Omental fat pad (tissue), 4 donors: ENCODE measurements around the gene TTC28. TPM values are rescaled to one million over a fixed set of nuclear protein-coding genes. Genes with fewer than 3 reads are reported as not detected.
A peak's percentile ranks its signal among the peaks of the same experiment; 100 is the strongest.
"Not testable (repeated sequence)": the region's sequence is repeated elsewhere in the genome, so short reads cannot be mapped to it uniquely, and the experiment has no call there.

Experiments used
- ATAC-seq: fragments of 150-250 bp; one replicate; pipeline ENCODE4 v1.9.1; 2016; ENCODE audit warnings: mild to moderate bottlenecking, moderate library complexity; ENCODE audit not compliant: low FRiP score
- DNase-seq: peaks from one replicate; pipeline ENCODE4 v3.0.0-alpha.2; 2019; ENCODE audit warnings: low spot score
- CTCF ChIP-seq, 3 donors: fragments of 450-650 bp; IDR thresholded peaks; one replicate each; pipeline ENCODE4 v1.5.1; 2016 to 2017; ENCODE audit warnings: antibody characterized with exemption in 3 of 3, mild to moderate bottlenecking in 3 of 3, moderate library complexity in 2 of 3
- total RNA-seq, 4 donors: library from RNA; depleted of rRNA; stranded (reverse); fragments of >200 nt; gene quantifications; one replicate each; pipeline ENCODE4 v1.1.0, GENCODE V29; 2016

Gene TTC28
- total RNA-seq, 4 donors from 2014 or later = 28.6 to 103 (median 50.6) TPM

DNA sequence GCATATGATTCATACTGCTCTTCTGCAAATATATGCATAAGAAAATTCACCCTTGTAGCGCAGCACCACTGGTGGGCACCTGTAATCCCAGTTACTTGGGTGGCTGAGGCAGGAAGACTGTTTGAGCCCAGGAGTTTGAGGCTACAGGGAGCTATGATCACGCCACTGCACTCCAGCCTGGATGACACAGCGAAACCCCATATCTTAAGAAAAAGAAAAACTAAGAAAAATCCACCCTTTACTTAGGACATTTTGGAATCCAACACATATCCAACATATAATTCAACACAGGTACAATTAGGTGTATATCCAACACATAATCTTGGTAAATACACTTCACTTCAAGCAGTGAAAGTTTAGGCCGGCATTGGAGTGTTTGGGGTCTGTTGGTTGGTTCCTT lies 505.1 kb downstream of the TTC28 start:
- no peak for DNase-seq
- no peak for TF ChIP-seq CTCF (IDR thresholded peaks at IDR 0.05)
- no peak for ATAC-seq

- no peak for TF ChIP-seq CTCF (IDR thresholded peaks at IDR 0.05)
- ATAC-seq (no peak), DNase-seq (no peak)
Observed at GRCh38 chr22:28172892-28173670, 506.6 kb downstream of the TTC28 start.

DNA sequence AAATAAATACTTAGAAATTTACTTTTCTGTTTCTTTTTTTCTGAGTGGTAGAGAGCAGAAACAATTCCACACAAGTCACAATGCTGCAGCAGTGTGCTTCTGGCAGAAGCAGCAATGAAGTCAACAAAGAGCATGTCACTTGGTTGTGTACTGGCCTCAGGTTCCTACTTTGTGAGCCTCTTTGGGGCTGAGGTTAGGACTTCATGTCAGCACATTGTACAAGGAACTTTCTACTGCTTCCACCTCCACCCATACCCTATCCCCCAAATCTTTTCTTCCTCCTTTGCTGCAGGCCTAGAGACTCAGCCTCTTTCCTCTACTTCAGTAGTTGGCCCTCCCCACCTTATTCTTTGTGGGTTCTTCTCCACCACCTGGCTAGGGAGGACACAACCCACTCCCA lies 507.9 kb downstream of the TTC28 start:
- ATAC-seq (no peak), DNase-seq (no peak)
- no peak for TF ChIP-seq CTCF (IDR thresholded peaks at IDR 0.05)

GRCh38 chr22:28171115-28171514 lies 508.5 kb downstream of the TTC28 start:
- no peak for ATAC-seq

DNA sequence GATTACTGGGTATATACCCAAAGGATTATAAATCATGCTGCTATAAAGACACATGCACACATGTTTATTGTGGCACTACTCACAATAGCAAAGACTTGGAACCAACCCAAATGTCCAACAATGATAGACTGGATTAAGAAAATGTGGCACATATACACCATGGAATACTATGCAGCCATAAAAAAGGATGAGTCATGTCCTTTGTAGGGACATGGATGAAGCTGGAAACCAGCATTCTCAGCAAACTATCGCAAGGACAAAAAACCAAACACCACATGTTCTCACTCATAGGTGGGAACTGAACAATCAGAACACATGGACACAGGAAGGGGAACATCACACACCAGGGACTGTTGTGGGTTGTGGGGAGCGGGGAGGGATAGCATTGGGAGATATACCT lies 510.3 kb downstream of the TTC28 start:
- not testable (repeated sequence) for DNase-seq, ATAC-seq

More at GRCh38 chr22:28171115-28171514, 508.5 kb downstream of the TTC28 start:
- no peak for TF ChIP-seq CTCF (IDR thresholded peaks at IDR 0.05)
- DNase-seq = no peak

DNA sequence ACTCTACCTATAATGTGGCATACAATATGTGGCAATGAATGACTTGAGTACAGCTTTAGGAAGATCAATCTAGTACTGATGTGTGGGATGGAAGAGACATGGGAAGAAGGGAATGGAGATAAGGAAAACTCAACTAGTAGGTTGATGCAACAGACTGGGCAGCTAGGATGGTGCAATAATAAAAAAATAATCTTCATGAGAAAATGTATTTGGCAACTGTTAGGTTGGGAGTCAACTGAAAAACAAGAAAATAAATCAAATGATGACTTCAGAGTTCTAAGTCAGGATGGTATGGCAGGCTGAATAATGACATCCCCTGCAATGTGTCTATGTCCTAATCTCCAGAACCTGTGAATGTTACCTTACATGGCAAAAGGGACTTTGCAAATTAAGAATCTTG lies 523.8 kb downstream of the TTC28 start:
- ATAC-seq (peak; percentile 90), DNase-seq (no peak)
- no peak for TF ChIP-seq CTCF (IDR thresholded peaks at IDR 0.05)

GRCh38 chr22:28154861-28155260 lies 524.8 kb downstream of the TTC28 start:
- no peak for TF ChIP-seq CTCF (IDR thresholded peaks at IDR 0.05)
- DNase-seq = no peak
- no peak for ATAC-seq
